CD4-positive, alpha-beta T cell treated with Interleukin-17A for 4 hours (primary cell): ENCODE results near the gene ZDHHC11B.
"Not testable (repeated sequence)": the region's sequence is repeated elsewhere in the genome, so short reads cannot be mapped to it uniquely, and the experiment has no call there.

Experiments
- DNase-seq: peaks from one replicate; pipeline ENCODE4 v3.0.0-alpha.2; 2020; ENCODE audit warnings: mixed read lengths

The ZDHHC11B gene, protein sequence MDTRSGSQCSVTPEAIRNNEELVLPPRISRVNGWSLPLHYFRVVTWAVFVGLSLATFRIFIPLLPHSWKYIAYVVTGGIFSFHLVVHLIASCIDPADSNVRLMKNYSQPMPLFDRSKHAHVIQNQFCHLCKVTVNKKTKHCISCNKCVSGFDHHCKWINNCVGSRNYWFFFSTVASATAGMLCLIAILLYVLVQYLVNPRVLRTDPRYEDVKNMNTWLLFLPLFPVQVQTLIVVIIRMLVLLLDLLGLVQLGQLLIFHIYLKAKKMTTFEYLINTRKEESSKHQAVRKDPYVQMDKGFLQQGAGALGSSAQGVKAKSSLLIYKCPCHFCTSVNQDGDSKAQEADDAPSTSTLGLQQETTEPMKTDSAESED

DNA sequence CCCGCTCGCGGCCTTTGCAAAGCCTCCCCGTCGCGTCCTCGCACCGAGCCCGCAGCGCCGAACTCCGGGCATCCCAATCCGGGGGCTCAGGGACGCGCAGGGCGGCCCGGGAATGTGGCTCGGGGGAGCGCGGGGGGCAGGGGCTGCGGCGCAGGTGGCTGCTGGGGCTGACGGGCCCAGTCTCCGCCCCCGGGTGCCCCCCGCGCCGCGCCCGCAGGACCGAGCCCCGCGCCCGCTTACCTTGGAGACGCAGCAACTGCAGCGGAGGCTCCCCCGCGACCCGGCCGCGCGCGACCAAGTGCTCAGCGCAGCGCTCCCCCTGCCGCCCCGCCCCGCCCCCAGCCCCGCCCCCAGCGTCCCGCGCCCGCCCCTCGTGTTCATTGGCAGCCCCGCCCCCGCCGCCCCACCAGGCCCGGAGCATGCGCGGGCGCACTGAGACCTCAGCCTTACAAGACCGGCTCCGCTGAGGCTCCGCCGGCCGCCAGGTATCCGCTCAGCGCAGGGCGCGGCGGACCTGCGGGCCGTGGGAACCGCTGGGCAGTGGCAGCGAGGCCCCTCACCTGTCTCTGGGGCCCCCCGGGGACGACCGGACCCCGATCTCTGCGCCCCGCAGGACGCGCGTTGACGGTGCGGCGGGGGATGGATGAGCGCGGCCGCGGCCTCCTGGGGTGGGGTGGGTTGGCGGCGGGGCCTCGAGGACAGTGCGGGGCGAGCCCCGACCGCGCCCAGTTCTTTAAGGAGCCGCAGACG lies at the start of gene ZDHHC11B:
TSS of gene ZDHHC11B (minus strand) at position 302 of the 750 bp plus-strand sequence. CDS start 17,810 bp downstream, outside the sequence.
- DNase-seq: peak; percentile 94

DNA sequence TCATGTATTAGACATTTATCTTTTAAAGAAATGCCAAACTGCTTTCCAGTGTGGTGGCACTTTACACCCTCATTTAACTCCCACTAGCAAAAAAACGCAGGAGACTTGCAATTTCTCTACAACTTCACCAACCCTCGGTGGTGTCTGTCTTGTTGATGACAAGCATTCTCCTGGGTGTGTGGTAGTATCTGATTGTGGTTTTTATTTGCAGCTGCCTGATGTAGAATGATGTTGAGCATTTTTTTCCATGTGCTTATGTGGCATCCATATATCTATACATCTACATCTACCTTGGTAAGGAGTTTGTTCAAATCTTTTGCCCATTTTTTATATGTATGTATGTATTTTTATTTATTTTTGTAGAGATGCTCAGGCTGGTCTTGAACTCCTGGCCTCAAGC lies 49.5 kb upstream of the ZDHHC11B start:
- not testable (repeated sequence) for DNase-seq

DNA sequence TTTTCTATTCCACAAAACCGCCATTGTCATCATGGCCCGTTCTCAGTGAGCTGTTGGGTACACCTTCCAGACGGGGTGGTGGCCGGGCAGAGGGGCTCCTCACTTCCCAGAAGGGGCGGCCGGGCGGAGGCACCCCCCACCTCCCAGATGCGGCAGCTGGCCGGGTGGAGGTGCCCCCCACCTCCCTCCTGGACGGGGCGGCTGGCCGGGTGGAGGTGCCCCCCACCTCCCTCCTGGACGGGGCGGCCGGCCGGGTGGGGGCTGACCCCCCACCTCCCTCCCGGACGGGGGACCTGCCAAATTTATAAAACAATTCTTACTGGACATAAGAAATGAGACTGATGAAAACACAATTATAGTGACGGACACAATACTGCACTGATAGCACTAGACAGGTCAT lies 43.7 kb upstream of the ZDHHC11B start:
- not testable (repeated sequence) for DNase-seq

DNA sequence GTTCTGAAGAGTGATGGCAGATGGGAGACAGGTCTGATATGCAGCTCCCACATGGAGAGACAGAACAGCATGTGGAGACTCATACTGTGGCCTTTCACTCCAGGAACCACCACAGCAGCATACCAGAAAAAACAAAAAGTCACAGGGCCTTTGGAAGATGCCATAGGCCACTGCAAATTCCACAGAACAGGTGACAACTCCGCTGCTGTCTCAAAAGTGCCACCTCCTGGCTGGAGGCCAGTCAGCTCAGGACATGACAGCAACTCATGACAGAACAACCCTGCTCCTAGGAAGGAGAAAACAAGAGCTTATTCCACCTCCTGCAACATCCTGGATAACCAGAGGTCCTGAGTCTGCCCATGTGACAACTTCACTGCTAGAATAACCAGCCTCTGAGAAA lies 41.0 kb upstream of the ZDHHC11B start:
- peak; percentile 14 for DNase-seq

- DNase-seq: no peak
Observed at GRCh38 chr5:821504-821903, 37.0 kb upstream of the ZDHHC11B start.

DNA sequence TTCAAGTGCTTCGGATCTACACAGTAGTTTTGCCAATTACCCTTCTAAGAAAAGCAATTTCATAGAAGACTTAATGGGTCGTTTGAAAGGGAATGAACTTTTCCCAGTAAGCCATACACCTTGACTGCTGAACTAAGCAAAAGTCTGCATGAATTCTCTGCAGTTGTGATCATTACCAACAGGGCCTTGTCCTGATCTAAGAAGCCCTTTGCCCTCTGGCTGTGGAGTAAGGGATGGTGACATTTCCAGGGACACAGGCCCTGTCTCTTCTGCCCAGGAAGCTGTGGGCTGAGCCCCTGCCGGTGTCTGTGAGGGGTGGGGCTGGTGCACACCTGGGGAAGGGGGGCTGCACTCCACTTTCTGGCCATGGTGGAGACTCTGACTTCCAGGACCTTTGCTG lies 35.7 kb upstream of the ZDHHC11B start:
- no peak for DNase-seq

DNA sequence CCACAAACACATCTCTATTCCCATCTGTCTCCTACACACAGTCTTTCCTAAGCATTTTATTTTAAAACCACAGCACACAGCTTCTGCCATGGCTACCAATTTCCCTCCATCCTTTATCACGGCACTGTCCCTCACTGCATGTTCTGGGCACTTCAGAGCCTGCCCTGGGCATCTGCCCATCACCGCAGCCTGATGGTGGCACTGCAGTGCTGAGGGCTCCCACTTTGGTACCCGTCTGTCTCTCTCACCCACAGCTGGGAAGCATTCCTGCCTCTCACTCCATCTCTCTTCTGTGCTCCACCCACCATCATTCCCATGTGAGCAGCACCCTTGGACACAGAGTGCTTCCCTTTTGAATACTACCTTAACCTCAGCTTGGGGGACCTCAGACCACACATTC lies 34.5 kb upstream of the ZDHHC11B start:
- DNase-seq: no peak

GRCh38 chr5:816176-816575 lies 31.6 kb upstream of the ZDHHC11B start:
- DNase-seq: no peak

DNA sequence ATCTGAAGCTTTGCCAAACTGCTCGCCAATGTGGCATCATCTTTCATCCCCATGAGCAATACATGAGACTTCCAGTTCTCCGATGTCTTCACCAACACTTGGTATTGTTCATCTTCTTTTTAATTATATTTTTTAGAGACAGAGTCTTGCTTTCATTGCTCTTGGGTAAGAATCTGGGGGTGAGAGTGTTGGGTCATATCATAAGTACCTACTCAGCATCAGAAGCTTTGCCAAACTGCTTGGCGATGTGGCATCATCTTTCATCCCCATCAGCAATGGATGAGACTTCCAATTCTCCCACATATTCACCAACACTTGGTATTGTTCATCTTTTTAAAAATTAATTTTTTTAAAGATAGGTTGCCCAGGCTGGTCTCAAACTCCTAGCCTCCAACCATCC lies 30.9 kb upstream of the ZDHHC11B start:
- DNase-seq: no peak

GRCh38 chr5:813575-813974 lies 29.0 kb upstream of the ZDHHC11B start:
- not testable (repeated sequence) for DNase-seq

DNA sequence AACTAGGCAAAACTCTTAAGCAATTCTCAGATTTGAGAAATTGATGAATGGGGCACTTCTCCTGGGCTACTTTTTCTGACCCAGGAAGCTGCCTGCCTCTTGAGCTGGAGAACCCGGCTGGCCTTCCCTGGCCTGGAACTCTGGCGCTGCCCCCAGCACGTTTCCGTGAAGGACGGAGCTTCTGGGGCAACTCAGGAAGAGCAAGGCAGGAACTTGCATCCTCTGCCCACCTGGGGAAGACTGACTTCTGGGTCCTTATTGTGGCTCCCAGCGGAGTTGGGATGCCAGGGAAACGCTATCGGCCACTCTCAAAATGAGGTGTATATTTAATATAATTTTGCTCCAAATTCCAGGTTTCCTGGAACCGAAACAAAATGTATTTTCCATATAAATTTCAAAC lies 26.9 kb upstream of the ZDHHC11B start:
- not testable (repeated sequence) for DNase-seq

- not testable (repeated sequence) for DNase-seq
Observed at GRCh38 chr5:807719-808514, 23.4 kb upstream of the ZDHHC11B start.

DNA sequence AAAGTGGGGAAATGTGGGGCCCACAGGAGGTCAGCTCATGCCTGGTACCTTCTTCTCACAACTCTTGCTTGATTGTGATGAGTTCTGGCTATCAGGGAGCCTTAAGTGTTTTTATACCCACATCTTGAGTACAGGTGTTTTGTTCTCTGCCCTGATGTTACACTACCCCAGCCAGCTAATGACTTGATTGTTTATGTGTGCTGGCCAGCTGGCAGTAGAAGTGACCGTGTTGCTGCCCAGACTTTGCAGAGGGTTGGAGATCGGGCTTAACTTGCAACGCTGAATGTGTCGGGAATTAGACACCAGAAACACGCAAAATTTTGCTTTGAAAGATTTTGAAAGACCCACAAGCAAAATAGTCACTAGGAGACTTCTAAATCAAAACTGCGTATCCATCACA lies 16.9 kb upstream of the ZDHHC11B start:
- DNase-seq: no peak

DNA sequence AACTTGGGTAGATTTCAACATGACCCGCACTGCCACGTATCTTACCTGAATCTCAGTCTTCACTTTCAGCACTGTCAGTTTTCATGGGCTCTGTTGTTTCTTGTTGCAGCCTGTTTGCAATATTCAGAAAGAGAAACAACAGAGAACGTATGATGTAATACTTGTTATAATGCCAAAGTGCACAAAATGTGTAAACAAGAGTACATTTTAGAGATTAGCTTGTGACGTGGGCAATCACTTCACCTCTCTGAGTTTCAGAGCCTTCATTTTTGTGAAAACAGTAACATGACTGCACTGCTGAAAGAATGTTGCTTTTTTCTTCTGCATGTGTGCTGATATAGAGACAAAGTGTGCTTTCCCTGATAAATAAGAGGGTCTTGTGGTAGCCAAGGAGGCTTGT lies 16.5 kb upstream of the ZDHHC11B start:
- not testable (repeated sequence) for DNase-seq

GRCh38 chr5:798505-799138 lies 14.1 kb upstream of the ZDHHC11B start:
- DNase-seq: not testable (repeated sequence)

DNA sequence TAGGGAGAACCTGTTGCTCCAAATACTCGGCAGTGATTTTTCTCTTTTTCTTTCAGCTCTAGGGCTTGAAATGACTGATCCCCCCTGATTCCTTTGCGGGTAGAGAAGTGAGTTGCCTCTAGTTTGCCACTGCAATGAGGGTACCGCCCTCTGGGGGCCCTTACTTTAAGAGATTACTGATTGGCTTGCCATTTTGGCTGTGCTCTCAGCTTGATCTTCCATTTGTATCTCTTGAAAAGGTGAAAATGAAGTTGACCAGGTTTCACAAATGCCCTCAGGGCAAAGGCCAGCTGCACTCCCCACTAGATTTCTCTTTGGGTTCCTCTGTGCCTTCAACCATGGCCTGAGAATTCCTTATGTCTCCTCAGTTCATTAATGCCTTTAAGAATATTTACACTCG lies 13.5 kb upstream of the ZDHHC11B start:
- DNase-seq: not testable (repeated sequence)

DNA sequence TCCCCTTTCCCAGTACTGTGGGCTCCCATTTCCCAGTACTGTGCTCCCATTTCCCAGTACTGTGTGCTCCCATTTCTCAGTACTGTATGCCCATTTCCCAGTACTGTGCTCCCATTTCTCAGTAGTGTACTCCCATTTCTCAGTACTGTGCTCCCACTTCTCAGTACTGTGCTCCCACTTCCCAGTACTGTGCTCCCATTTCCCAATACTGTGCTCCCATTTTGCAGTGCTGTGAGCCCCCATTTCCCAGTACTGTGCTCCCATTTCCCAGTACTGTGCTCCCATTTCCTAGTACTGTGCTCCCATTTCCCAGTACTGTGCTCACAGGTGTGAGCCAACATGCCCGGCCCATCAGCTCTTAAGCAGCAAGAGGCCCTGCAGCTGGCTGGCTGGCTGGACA lies 11.3 kb upstream of the ZDHHC11B start:
- DNase-seq: not testable (repeated sequence)

GRCh38 chr5:794948-795347 lies 10.4 kb upstream of the ZDHHC11B start:
- DNase-seq: not testable (repeated sequence)

DNA sequence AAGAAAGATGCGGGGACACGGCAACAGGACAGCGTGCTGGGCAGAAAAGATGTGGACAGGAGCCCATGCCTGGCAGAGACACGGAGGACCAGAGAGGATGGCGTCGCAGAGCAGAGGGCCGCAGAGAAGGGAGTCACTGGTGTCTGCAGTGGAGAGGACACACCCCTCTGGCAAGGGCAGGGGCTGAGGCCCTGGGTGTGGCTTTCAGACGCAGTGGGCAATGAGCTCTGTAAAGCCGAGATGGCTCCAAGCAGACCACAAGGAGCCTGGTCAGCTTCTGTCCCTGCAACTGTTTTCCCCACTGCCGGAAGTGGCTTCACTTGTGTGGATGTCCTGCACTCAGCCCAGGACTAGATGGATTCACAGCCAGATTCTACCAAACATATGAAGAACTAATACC lies 4.2 kb upstream of the ZDHHC11B start:
- not testable (repeated sequence) for DNase-seq

DNA sequence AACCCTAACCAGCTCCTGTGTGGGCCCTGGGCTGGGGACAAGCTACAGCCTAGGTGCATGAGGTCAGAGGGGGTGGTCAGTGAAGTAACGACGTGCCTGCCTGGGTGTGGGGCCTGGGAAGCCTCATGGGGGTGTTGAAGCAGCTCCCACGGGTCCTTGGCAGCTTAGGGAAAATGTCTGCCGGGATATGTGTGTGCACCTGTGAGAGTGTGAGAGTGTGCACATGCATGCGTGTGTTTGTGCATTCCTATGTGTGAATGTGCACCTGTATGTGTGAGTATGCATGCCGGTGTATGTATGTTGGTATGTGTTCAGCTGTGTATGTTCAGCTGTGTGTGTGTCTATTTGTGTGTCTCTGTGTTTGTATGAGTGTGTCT lies 3.3 kb upstream of the ZDHHC11B start:
- DNase-seq: not testable (repeated sequence)

DNA sequence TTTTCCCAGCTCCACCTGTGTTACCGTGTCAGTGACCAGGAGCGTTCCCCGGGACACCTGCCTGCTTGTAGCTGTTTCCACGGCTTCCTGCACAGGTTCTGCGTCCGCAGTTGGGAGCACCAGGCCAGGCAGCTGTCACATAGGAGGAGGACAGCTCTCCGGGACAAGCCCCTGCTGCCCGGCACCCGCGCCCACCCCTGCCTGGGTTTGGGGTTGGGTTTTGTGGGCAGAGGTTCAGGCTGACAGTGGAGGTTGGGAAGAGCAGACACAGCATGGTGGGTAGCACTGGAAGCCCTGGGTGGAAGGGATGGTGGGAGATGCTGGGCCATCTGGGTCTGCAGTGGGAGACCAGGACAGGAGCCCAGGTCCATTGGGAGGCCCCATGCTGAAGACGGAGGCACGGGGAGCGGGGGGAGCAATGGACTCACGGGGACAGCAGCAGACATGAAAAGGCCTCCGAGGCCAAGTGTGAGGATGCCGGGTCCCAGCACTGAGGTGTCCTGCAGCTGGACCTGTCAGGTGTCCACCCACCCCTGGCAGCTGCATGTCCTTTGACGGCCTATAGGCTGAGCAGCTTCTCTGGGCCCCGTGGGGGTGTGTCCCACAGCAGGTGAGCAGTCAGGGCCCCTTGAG lies 2.8 kb upstream of the ZDHHC11B start:
- not testable (repeated sequence) for DNase-seq

DNA sequence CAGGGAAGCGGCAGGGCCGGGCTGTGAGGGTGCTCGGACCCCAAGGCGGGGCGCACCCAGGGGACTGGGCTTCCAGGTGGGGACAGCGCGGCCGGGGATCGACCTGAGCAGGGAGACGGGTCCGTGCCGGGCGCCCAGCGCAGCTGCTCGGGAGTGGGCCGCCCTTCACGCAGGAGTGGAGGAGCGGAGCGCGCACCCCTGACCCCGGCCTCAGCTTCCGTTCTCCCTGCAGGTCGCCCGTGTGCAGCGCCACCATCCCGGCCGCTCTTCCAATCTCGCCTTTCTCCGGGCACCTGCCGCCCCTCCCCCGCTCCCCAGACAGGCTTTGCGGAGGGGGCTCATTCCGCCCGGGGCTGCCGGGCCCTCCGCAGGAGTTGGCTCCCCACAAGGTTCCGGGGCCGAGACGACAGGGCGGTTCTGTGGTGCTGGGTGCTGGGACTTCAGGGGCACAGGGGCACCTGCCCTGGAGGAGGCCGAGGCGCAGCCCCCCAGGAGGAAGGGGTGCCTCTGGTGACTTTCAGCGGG lies 714 bp upstream of the ZDHHC11B start:
- peak; percentile 28 for DNase-seq
